Thyroid gland (tissue), 4 donors: ENCODE results near the gene PLCG2. TPM values are rescaled to one million over a fixed set of nuclear protein-coding genes. Genes with fewer than 3 reads are reported as not detected.

Experiments
- DNase-seq, 2 donors: peaks; one replicate each; pipeline ENCODE4 v3.0.0-alpha.2; 2019
- H3K27ac ChIP-seq, 3 donors: fragments of 200-600 bp; sonication (generic); 1 replicate in 2 of 3; 2 replicates in 1 of 3; pipeline ENCODE4 v1.5.1; 2016 to 2019; ENCODE audit warnings: mild to moderate bottlenecking in 1 of 3, moderate library complexity in 1 of 3
- H3K27me3 ChIP-seq: fragments of 200-600 bp; sonication (generic); one replicate; pipeline ENCODE4 v1.5.1; 2019
- H3K36me3 ChIP-seq, 2 donors: fragments of 200-600 bp; sonication (generic); one replicate each; pipeline ENCODE4 v1.5.1; 2016 to 2019
- H3K4me1 ChIP-seq, 2 donors: fragments of 200-600 bp; sonication (generic); one replicate each; pipeline ENCODE4 v1.5.1; 2017 to 2019
- H3K4me3 ChIP-seq, 3 donors: fragments of 200-600 bp; sonication (generic); replicated peaks in 1 of 3; 1 replicate in 2 of 3; 2 replicates in 1 of 3; pipeline ENCODE4 v1.5.1; 2016; ENCODE audit warnings: mild to moderate bottlenecking in 1 of 3
- H3K9me3 ChIP-seq: fragments of 200-600 bp; sonication (generic); one replicate; pipeline ENCODE4 v1.5.1; 2017
- POLR2A ChIP-seq, 2 donors: fragments of 450-650 bp; IDR thresholded peaks; one replicate each; pipeline ENCODE4 v1.6.1; 2017; ENCODE audit warnings: antibody characterized with exemption in 2 of 2, mild to moderate bottlenecking in 2 of 2, moderate library complexity in 1 of 2
- WGBS, 2 donors: methylation state at CpG; one replicate each; pipeline ENCODE4 v1.1.5; 2017; 5-methylcytosine and 5-hydroxymethylcytosine counted together
- intact Hi-C: fragments of 100-400 bp; cut with DNase I; formaldehyde crosslinking; loops from one replicate; pipeline ENCODE4 v1.15.1; 2023
- total RNA-seq, 4 donors: library from RNA; depleted of rRNA; stranded (reverse); fragments of >200 nt; gene quantifications; one replicate each; pipeline ENCODE4 v1.2.3, GENCODE V29; 2016
- TF ChIP-seq, protein P1 (sequence below), 6 experiments: fragments of 200-600 bp in 3 of 6; fragments of 450-650 bp in 3 of 6; sonication (generic) in 3 of 6; IDR thresholded peaks; one replicate each; pipeline ENCODE4 v1.5.1; 2016 to 2019; ENCODE audit warnings: antibody characterized with exemption in 6 of 6, mild to moderate bottlenecking in 2 of 6, inconsistent platforms in 1 of 6, moderate library complexity in 1 of 6

Gene PLCG2
- total RNA-seq, 4 donors from 2014 or later: 9.2 to 12.1 (median 10.3) TPM

DNA sequence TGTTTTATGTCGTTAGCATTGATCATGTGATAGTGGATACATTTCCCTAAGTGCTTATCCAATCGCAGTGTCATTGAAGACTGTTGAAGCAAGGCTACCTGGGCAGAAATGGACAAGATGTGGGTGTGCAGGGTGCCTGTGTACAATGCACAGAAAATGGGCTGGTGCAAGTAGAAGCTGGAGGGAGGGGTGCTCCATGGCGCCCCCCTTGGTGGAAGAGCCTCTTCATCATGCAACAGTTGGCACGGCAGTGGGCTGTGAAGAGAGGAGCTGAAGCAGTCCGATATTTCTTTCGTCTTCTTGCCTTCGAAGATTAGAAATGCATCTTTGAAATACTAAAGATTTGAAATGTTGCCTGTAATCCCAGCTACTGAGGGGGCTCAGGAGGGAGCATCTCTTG lies 100.5 kb downstream of the PLCG2 start:
- WGBS, 2 donors: 43 to 53% methylated on average over 7 of the region's 7 CpGs
- intact Hi-C loops: no loop called here
- no peak for DNase-seq

DNA sequence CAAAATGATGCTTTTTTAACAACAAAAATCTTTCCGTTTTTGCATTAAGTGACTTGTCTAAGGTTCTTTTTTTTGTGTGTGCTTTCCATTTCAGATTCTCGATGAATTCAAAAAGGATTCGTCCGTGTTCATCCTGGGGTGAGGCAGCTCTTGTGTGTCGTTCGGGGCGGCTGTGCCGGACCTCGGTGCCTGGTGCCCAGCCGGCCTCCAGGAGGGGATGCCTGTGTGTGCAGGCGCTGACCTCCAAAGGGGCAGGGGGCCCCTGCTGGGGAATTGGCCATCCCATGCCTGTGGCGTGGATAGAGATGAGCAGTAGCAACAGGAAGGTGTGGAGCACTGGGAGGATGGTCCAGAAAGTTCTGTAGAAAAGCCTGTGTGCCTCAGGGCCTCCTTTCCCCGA lies 101.7 kb downstream of the PLCG2 start:
- Histone ChIP-seq H3K4me1 (no peaks in the 10 kb centered on the region), H3K27ac (no peak overlapping the region), H3K36me3 (no peaks in the 10 kb centered on the region), H3K9me3 (no peaks in the 10 kb centered on the region), H3K4me3 (no peak overlapping the region), H3K27me3 (no peaks in the 10 kb centered on the region)
- TF ChIP-seq, protein P1, sequence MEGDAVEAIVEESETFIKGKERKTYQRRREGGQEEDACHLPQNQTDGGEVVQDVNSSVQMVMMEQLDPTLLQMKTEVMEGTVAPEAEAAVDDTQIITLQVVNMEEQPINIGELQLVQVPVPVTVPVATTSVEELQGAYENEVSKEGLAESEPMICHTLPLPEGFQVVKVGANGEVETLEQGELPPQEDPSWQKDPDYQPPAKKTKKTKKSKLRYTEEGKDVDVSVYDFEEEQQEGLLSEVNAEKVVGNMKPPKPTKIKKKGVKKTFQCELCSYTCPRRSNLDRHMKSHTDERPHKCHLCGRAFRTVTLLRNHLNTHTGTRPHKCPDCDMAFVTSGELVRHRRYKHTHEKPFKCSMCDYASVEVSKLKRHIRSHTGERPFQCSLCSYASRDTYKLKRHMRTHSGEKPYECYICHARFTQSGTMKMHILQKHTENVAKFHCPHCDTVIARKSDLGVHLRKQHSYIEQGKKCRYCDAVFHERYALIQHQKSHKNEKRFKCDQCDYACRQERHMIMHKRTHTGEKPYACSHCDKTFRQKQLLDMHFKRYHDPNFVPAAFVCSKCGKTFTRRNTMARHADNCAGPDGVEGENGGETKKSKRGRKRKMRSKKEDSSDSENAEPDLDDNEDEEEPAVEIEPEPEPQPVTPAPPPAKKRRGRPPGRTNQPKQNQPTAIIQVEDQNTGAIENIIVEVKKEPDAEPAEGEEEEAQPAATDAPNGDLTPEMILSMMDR (IDR thresholded peaks at IDR 0.05): no peak
- no peak for TF ChIP-seq POLR2A (IDR thresholded peaks at IDR 0.05)
- DNase-seq: no peak
- 85 to 90% methylated on average over 13 of the region's 13 CpGs for WGBS, 2 donors
- intact Hi-C loops: no loop called here

More for the DNA sequence above, 100.5 kb downstream of the PLCG2 start:
- H3K9me3 ChIP-seq: no peaks in the 10 kb centered on the region
- H3K27me3 ChIP-seq: no peaks in the 10 kb centered on the region
- no peaks in the 10 kb centered on the region for H3K4me1 ChIP-seq
- no peak overlapping the region for H3K4me3 ChIP-seq
- no peak overlapping the region for H3K27ac ChIP-seq
- H3K36me3 ChIP-seq: no peaks in the 10 kb centered on the region
- TF ChIP-seq, protein P1 (IDR thresholded peaks at IDR 0.05): no peak
- TF ChIP-seq POLR2A (IDR thresholded peaks at IDR 0.05): no peak

DNA sequence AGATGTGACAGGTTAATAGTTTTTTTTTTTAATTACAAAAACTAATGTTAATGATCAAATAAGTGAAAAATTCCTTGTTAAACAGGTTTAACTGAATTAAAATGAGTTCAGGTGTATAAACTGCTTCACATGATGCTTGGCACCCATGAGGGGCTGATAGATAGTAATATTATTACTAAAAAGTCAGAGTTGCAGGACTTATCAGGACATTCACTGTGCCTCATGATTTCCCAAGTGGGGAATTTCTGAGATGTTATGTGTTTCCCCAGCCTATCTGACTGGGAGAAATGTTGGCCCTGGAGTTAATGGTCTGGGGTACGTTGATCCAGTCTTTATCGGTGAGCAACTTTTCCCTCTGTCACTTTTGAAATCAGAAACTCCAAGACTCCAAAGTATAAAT lies 102.1 kb downstream of the PLCG2 start:
- intact Hi-C loops: no loop called here
- no peaks in the 10 kb centered on the region for H3K4me1 ChIP-seq
- 96 to 97% methylated on average over 2 of the region's 2 CpGs for WGBS, 2 donors
- no peaks in the 10 kb centered on the region for H3K36me3 ChIP-seq
- H3K9me3 ChIP-seq: no peaks in the 10 kb centered on the region
- H3K27me3 ChIP-seq: no peaks in the 10 kb centered on the region
- DNase-seq: no peak
- no peak overlapping the region for H3K4me3 ChIP-seq
- no peak for TF ChIP-seq POLR2A (IDR thresholded peaks at IDR 0.05)
- TF ChIP-seq, protein P1 (IDR thresholded peaks at IDR 0.05): no peak
- no peak overlapping the region for H3K27ac ChIP-seq

DNA sequence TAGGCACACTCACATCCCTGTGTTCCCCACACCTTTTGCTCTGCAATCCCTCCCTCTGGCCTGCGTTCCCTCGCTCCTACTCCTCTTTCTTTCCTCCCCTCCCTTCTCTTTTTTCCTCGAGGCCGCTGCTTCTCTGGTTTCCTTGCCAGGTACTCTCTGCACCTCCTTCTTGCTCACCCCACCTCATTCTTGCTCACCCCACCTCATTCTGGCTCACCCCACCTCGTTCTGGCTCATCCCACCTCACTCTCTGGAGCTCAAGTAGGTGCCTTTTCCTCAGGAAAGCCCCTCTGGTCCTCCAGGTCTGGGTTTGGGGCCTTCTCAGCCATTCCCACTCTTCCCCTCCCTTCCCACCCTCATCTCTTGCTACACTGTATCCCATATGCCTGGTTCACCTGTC lies 103.5 kb downstream of the PLCG2 start:
- Histone ChIP-seq H3K36me3 (no peaks in the 10 kb centered on the region), H3K27me3 (no peaks in the 10 kb centered on the region), H3K4me3 (no peak overlapping the region), H3K27ac (no peak overlapping the region), H3K4me1 (no peaks in the 10 kb centered on the region), H3K9me3 (no peaks in the 10 kb centered on the region)
- DNase-seq: no peak
- TF ChIP-seq, protein P1 (IDR thresholded peaks at IDR 0.05): no peak
- no peak for TF ChIP-seq POLR2A (IDR thresholded peaks at IDR 0.05)
- intact Hi-C loops: no loop called here
- WGBS, 2 donors: 82 to 88% methylated on average over 5 of the region's 5 CpGs

DNA sequence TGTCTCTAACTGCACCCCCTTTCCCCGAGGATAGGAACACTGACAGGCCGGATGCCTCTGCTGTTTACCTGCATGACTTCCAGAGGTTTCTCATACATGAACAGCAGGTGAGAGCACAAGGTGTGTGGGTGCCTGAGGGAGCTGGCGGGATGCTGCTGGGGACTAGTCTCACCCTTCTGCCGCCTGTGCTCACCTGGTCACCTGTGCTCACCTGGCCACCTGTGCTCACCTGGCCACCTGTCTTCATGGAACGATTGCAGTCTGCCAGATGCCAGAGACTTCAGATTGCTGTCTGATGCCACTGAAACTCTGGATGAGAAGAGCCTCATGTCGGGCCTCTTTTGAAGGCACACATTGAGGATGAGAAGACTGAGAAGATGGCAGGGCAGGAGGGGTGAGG lies 104.1 kb downstream of the PLCG2 start:
- no peak for DNase-seq
- 83 to 94% methylated on average over 5 of the region's 6 CpGs for WGBS, 2 donors
- Histone ChIP-seq H3K27me3 (no peaks in the 10 kb centered on the region), H3K4me1 (no peaks in the 10 kb centered on the region), H3K27ac (no peak overlapping the region), H3K9me3 (no peaks in the 10 kb centered on the region), H3K36me3 (no peaks in the 10 kb centered on the region), H3K4me3 (no peak overlapping the region)
- intact Hi-C loops: no loop called here
- TF ChIP-seq, protein P1 (IDR thresholded peaks at IDR 0.05): no peak
- TF ChIP-seq POLR2A (IDR thresholded peaks at IDR 0.05): no peak
